ENCODE results near the gene OR10J4. TPM values are rescaled to one million over a fixed set of nuclear protein-coding genes. Genes with fewer than 3 reads are reported as not detected.

The OR10J4 gene
- under 1 TPM in 1 of 8 experiments, not detected in 7; 0.33 TPM for total RNA-seq

DNA sequence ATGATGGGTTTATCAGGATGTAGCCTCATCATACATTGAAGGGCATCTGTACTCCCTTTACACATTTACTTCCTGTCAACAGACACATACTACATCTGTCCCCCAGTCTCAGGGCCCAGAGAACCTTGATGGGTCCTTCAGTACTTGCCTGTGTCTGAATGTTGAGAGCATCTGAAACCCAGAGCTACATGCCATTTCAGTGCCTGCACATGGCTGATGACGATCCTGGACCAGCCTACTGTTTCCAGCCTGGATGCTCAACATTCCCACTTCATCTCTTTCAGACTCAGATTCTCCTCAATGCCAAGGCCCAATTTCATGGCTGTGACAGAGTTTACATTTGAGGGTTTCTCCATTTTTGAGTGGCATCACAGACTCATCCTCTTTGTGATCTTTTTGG, at the start of gene OR10J4:
TSS of gene OR10J4 (plus strand) at position 301 of the 400 bp plus-strand sequence.
- 0 to 100% (median 100%) methylated on average over 1 of the region's 1 CpG; no CpG with 5 or more reads in 6 of the 10 experiments for WGBS, 10 experiments
- no peak for ATAC-seq (replicated peaks in 6 of 8)
- no peak within 1 kb of the TSS for H3K4me3 ChIP-seq
- no peak within 1 kb of the TSS for H3K27ac ChIP-seq
- in situ Hi-C loops (cut with MboI; ENCODE audit: low pct_unique_long_range_greater_than_20kb in 2 of 9, low sequenced_read_pairs in 9 of 9, unreplicated experiment in 9 of 9), result no loop called here
- H3K4me1 ChIP-seq (replicated peaks in 1 of 2), result no peaks in the 10 kb centered on the region

DNA sequence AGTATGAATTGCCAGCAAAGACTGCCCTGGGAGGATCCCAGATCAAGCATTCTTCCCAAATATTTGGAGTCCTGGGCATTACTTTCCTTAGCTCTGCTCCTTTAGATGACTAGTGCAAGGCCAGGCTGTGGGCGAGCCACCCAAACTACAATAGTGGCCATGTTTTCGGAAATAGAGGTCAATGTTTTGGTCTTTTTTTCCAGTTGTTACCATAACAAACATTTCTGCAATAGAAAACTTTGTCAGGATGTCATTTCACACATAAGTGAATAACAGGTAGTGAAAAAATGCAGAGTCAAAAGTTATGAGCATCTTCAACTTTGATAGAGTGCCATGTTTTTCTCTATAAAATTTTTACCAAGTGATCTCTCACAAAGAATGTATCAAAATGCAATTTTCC, 25.2 kb upstream of the OR10J4 start:
- Histone ChIP-seq H3K4me3 (no peak overlapping the region), H3K27ac (no peak overlapping the region), H3K4me1 (replicated peaks in 1 of 2) (no peaks in the 10 kb centered on the region)
- in situ Hi-C loops (cut with MboI; ENCODE audit: low pct_unique_long_range_greater_than_20kb in 2 of 9, low sequenced_read_pairs in 9 of 9, unreplicated experiment in 9 of 9), result no loop called here
- 0 to 100% (median 61%) methylated on average over 1 to 2 of the region's 2 CpGs; no CpG with 5 or more reads in 1 of the 10 experiments for WGBS, 10 experiments
- ATAC-seq (replicated peaks in 6 of 8), result no peak

DNA sequence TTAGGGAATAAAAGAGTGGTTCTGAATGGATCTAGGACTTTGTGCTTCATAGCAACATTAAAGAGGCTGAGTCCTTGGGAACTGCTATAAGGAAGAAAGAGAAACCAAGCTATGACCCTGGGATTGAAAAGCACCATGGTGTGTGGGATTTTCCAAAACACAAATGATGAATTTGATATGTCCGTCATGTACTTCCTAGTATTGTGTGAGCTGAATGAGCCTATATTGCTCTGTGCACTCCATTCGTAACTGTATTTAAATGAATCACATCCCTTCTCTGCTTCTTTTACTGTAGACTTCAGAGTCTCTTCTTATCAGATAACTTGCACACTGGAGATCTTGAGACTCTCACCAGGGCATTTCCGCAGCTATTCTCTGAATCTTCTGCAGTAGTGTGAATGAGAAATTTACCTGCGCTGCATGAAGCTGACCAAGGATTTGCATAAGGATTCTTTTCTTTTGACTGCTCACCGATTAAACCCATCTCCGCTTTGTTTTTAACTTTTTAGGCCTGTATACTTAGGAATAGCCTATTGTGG, 23.1 kb upstream of the OR10J4 start:
- Histone ChIP-seq H3K4me1 (replicated peaks in 1 of 2) (no peaks in the 10 kb centered on the region), H3K27ac (no peak overlapping the region), H3K4me3 (no peak overlapping the region)
- in situ Hi-C loops (cut with MboI; ENCODE audit: low pct_unique_long_range_greater_than_20kb in 2 of 9, low sequenced_read_pairs in 9 of 9, unreplicated experiment in 9 of 9), result no loop called here
- 23 to 85% (median 70%) methylated on average over 4 to 6 of the region's 6 CpGs; no CpG with 5 or more reads in 1 of the 10 experiments for WGBS, 10 experiments
- no peak for ATAC-seq (replicated peaks in 6 of 8)

DNA sequence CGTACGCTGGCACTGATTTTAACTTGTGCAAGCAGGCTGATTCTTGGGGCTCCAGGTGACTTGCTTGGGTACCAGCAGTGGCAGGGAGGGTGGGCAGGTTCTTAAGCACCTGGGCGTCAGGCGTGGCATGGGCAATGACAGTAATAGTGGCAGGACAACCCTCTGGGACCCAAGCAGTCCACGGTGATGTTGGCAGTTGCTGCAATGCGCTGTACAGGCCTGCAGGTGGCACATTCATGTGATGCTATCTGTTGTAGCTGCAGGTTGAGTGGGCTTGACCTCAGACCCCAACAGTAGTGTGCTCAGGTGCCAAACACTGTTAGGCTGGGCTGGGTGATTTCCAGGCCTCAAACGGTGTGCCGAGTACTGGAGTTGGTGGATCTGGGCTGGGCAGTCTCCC, 10.2 kb upstream of the OR10J4 start:
- 60 to 90% (median 80%) methylated on average over 1 to 6 of the region's 8 CpGs; no CpG with 5 or more reads in 5 of the 10 experiments for WGBS, 10 experiments
- Histone ChIP-seq H3K4me3 (no peak overlapping the region), H3K4me1 (replicated peaks in 1 of 2) (no peaks in the 10 kb centered on the region), H3K27ac (no peak overlapping the region)
- in situ Hi-C loops (cut with MboI; ENCODE audit: low pct_unique_long_range_greater_than_20kb in 2 of 9, low sequenced_read_pairs in 9 of 9, unreplicated experiment in 9 of 9), result no loop called here
- no peak for ATAC-seq (replicated peaks in 6 of 8)

DNA sequence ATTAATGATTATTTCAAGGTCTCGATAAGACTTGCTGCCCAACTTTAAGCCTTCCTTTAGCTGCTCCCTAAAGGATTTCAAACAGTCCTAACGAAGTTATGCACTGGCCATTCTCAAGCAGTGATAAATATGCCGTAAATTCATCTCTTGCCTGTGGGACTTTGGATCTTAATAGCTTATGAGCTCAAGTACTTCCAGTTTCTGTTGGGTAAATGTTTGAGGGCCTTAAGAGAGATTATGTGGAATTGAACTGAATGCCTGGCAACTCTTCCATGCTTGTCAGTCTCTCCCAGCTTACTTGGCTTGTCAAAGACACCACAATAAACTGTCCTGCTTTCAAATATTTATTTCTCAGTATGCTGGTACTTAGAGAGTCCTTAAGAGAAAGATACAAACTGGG, 3.5 kb upstream of the OR10J4 start:
- in situ Hi-C loops (cut with MboI; ENCODE audit: low pct_unique_long_range_greater_than_20kb in 2 of 9, low sequenced_read_pairs in 9 of 9, unreplicated experiment in 9 of 9), result no loop called here

DNA sequence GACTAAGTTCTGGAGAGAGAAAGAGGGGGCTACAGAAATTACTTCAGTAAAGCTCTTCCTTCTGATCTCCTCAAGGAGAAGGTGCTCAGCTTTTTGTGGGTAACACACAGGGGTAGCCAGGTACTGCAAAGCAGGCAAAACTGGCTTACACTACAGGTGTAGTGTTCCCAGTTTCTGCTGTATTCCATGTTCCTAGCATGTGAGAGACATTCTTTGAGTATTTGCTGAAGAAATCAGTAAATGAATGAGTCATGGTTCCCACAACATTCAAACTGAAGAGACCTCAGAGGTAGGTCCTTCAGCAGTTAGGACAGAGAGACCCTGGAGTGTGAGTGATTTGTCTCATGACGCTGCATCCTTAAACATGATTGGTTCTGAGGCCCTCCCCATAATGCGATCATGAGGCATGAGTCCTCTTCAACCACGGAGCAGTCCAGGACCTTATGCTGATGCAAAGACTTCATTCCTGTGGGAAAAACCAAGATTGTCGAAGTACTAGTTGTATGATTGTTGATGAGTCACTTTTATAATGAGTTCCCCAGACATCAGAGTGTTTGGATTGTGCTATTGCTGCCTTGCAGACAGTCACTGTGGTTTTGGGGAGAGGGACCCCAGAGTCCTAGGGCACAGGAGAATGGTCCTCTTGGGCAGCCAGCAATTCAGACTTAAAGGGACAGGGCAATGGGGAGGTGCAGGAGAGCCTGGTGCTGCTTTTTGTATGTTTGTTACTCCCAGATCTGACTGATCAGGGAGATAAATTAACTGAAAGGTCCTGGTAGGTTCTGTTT, 2.7 kb upstream of the OR10J4 start:
- H3K27ac ChIP-seq, result no peak overlapping the region
- ATAC-seq (replicated peaks in 6 of 8), result peak in 1 of 8 experiments; percentile 40
- in situ Hi-C loops (cut with MboI; ENCODE audit: low pct_unique_long_range_greater_than_20kb in 2 of 9, low sequenced_read_pairs in 9 of 9, unreplicated experiment in 9 of 9), result no loop called here
- H3K4me3 ChIP-seq, result no peak overlapping the region
- H3K4me1 ChIP-seq (replicated peaks in 1 of 2), result no peaks in the 10 kb centered on the region
- 0 to 97% (median 41%) methylated on average over 1 to 4 of the region's 4 CpGs; no CpG with 5 or more reads in 4 of the 10 experiments for WGBS, 10 experiments

More for the DNA sequence above, 3.5 kb upstream of the OR10J4 start:
- Histone ChIP-seq H3K27ac (no peak overlapping the region), H3K4me3 (no peak overlapping the region), H3K4me1 (replicated peaks in 1 of 2) (no peaks in the 10 kb centered on the region)
- ATAC-seq (replicated peaks in 6 of 8), result no peak
- 11 to 78% (median 46%) methylated on average over 2 to 3 of the region's 3 CpGs for WGBS, 10 experiments

DNA sequence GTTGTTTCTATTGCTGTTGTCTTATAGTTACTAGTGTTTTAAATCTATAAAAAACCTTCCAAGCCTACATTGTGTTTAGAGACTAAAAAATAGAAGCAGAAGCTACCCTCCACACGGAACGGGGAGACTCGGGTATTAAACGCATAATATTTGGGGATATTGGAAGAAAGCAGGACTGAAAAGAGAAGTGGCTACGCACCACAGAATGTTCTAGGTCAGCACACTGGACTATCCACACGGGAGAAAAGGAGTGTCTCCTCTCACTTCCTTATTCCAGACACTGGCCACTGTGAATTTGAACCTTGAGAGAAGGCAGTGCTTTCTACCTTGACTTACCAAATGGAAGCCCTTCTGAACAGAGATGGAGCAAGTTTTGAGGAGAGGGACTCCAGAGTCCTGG, 1.0 kb upstream of the OR10J4 start:
- in situ Hi-C loops (cut with MboI; ENCODE audit: low pct_unique_long_range_greater_than_20kb in 2 of 9, low sequenced_read_pairs in 9 of 9, unreplicated experiment in 9 of 9), result no loop called here
- WGBS, 10 experiments, result 23 to 94% (median 81%) methylated on average over 1 to 6 of the region's 6 CpGs; no CpG with 5 or more reads in 3 of the 10 experiments
- no peak for ATAC-seq (replicated peaks in 6 of 8)
- Histone ChIP-seq H3K27ac (no peak overlapping the region), H3K4me1 (replicated peaks in 1 of 2) (no peaks in the 10 kb centered on the region), H3K4me3 (no peak overlapping the region)

DNA sequence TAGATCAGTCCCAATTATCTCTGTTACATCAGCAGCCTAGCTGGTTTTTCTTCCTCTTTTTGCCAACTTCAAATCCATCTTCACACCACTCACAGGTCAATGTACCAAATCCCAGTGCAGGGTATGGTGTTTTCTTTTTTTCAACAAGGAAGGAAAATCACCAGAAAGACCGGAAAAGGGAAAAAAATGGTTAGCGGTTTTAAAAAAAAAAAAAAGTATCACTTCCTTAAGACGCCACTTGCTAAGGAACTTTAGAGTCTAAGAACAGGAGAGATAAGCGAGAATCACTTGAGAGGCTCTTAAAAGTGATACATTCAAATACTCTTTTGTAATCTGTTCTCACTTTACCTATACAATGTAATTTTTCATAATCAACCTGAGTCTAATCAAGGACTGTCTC, 4.5 kb downstream of the OR10J4 start:
- ATAC-seq (replicated peaks in 6 of 8), result no peak
- 0 to 90% (median 54%) methylated on average over 2 to 4 of the region's 4 CpGs for WGBS, 10 experiments
- Histone ChIP-seq H3K4me3 (no peak overlapping the region), H3K27ac (no peak overlapping the region), H3K4me1 (replicated peaks in 1 of 2) (no peaks in the 10 kb centered on the region)
- in situ Hi-C loops (cut with MboI; ENCODE audit: low pct_unique_long_range_greater_than_20kb in 2 of 9, low sequenced_read_pairs in 9 of 9, unreplicated experiment in 9 of 9), result no loop called here

DNA sequence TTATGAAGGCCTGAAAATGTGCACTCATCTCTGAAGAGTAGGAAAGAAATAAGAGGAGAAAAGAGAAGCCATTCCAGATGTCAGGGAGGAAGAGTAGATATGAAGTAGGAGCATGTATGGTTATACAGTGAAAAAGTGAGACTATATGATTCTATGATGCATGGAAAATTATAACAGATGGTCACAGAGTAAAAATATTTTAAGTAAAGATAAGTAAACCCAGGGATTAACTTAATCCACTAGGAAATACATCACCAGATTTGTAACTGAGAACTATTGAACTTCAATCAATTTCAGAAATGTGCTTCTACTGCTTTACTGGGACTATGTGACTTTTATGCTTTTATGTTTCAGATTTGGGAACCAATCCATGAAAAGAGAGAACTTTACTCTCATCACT, 7.4 kb downstream of the OR10J4 start, which contains the start of gene OR10J1:
TSS of gene OR10J1 (plus strand) at position 301 of the 400 bp plus-strand sequence. CDS start at position 371, 70 bp downstream.
- Histone ChIP-seq H3K4me1 (replicated peaks in 1 of 2) (no peaks in the 10 kb centered on the region), H3K27ac (no peak within 1 kb of the TSS), H3K4me3 (no peak within 1 kb of the TSS)
- in situ Hi-C loops (cut with MboI; ENCODE audit: low pct_unique_long_range_greater_than_20kb in 2 of 9, low sequenced_read_pairs in 9 of 9, unreplicated experiment in 9 of 9), result no loop called here
- no peak for ATAC-seq (replicated peaks in 6 of 8)

DNA sequence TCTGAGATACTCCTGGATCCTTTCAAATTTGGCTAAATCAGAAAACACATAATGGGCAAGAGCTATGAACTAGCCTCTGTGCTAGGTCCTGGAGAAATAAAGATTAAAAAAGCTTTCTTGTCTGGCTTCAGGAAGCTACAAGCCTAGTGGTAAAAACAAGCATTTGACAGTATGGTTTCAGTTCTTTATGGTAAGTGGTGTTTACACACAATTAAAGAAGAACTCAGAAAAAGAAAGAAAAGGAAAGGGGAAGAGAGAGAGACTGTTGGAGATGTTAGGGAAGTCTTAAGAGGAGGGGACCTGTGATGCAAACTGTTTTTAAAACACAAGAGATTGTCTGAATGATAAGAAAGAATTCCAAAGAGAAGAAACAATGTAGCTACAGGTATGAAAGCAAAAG, 9.4 kb downstream of the OR10J4 start:
- H3K4me1 ChIP-seq (replicated peaks in 1 of 2), result no peaks in the 10 kb centered on the region

DNA sequence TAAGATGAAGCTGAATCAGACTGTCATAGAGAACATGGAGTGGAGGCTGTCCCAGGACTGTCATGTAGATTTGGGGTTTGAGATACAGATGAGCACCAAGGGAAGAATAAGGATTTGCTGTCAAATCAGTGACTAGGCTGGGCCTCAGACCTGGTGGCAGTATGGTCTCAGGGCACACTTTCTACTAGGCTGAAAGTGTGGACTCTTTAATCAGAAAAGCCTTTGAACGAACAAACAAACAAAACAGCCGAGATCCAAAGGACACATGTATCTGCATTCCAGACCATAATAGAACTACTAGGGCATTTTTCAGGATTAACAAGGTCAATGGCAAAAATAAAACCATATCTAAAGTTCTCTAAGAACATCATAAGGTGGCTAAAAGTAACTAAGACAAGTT, 10.4 kb downstream of the OR10J4 start:
- ATAC-seq (replicated peaks in 6 of 8), result no peak
- Histone ChIP-seq H3K4me1 (replicated peaks in 1 of 2) (no peaks in the 10 kb centered on the region), H3K27ac (no peak overlapping the region), H3K4me3 (no peak overlapping the region)
- 0 to 92% (median 69%) methylated on average over 2 of the region's 2 CpGs; no CpG with 5 or more reads in 3 of the 10 experiments for WGBS, 10 experiments
- in situ Hi-C loops (cut with MboI; ENCODE audit: low pct_unique_long_range_greater_than_20kb in 2 of 9, low sequenced_read_pairs in 9 of 9, unreplicated experiment in 9 of 9), result no loop called here

More for the DNA sequence above, 9.4 kb downstream of the OR10J4 start:
- Histone ChIP-seq H3K4me3 (no peak overlapping the region), H3K27ac (no peak overlapping the region)
- in situ Hi-C loops (cut with MboI; ENCODE audit: low pct_unique_long_range_greater_than_20kb in 2 of 9, low sequenced_read_pairs in 9 of 9, unreplicated experiment in 9 of 9), result no loop called here
- ATAC-seq (replicated peaks in 6 of 8), result no peak

DNA sequence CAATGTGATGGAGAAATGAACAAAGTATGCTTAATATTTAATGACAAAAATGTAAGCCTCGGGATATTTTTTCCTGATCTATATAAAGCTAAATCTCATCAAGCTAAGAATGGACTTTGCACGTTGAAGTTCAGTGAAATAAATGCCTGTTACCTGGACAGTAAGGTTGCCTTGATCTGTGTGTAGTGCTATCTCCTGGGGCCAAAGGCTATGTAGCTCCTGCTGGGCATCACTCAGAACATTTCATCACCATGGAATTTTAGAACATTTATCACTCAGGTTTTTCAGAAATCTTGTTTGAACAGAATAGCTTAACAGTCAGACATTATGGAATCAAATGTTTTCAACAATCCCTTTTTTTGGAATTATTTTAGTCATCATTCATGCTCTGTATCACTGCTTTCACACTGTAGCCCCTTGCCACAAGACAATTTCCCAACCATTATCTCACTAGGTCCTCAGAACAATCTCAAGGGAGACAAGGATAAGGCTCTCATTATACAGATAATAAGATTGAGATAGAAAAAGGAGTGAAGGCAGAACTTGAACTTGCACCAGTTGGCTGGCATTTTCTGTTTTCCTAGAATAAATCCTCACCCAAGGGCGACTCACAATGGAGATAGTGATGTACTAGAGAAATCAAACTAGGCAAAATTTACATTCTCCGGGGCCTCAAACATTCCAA, 11.2 kb downstream of the OR10J4 start:
- no peak for ATAC-seq (replicated peaks in 6 of 8)
- Histone ChIP-seq H3K27ac (no peak overlapping the region), H3K4me3 (no peak overlapping the region), H3K4me1 (replicated peaks in 1 of 2) (no peaks in the 10 kb centered on the region)
- in situ Hi-C loops (cut with MboI; ENCODE audit: low pct_unique_long_range_greater_than_20kb in 2 of 9, low sequenced_read_pairs in 9 of 9, unreplicated experiment in 9 of 9), result no loop called here
- WGBS, 10 experiments, result 0 to 84% (median 21%) methylated on average over 1 to 4 of the region's 4 CpGs

DNA sequence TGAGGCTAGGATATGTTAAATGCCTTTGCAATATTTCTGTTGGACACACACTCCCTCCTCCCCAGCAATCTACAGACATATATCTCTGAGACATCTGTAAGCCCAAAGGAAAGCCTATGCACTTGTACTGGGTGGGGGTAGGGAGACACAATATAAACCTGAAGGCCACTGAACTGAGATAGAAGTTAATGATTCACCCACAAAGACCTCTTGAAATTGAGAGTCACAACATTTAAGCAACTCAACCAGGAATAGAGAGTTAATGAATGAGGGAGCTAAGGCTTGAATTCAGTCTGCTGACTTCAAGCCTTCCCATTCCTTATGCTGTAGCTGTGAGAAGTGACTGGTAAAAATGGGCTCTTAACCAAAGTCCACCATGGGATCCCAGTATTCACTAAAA, 12.5 kb downstream of the OR10J4 start:
- in situ Hi-C loops (cut with MboI; ENCODE audit: low pct_unique_long_range_greater_than_20kb in 2 of 9, low sequenced_read_pairs in 9 of 9, unreplicated experiment in 9 of 9), result no loop called here
- no peaks in the 10 kb centered on the region for H3K4me1 ChIP-seq (replicated peaks in 1 of 2)
- no peak overlapping the region for H3K4me3 ChIP-seq
- ATAC-seq (replicated peaks in 6 of 8), result no peak
- no peak overlapping the region for H3K27ac ChIP-seq
